GM18861 (cell line): ENCODE measurements around the gene HAS3.
"Not testable (repeated sequence)": the region's sequence is repeated elsewhere in the genome, so short reads cannot be mapped to it uniquely, and the experiment has no call there.

Experiments
- ATAC-seq: cut with Tn5 transposase; IDR thresholded peaks from one replicate; pipeline ENCODE4 v1.9.1; 2021; ENCODE audit not compliant: unreplicated experiment

Gene HAS3

GRCh38 chr16:69115837-69116236, 10.4 kb downstream of the HAS3 start:
- ATAC-seq: no peak

DNA sequence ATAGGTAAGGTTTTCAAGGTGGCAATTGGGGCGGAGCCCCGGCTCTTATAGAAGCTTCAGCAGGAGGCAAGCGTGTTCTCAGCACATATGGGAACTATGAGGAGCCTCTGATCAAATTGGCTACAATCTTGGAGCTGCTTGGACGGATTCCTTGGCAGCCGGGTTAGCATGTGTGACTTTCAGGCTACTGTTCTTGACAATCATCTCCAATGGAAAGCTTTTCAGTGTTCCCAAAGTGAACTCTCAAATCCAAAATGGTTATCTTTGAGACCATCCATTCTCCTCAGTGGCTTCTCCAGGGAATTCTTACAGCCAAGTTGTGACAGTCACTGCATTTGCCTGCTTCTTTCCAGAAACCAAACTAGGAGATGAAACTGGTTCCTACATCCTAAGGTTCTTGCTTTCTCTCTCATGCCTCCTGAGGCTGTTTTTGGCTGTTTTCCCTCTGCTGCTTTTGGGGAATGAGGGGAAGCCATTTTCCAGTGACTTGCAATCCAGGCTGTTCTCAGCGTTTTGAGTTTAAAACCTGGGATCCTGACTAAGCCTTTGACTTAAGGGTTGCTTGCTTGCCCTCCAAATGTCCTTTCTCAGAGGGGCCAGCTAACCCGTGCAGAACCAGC, 10.9 kb downstream of the HAS3 start:
- ATAC-seq: no peak

- ATAC-seq: no peak
These were observed 11.5 kb downstream of the HAS3 start for GRCh38 chr16:69116906-69117305.

GRCh38 chr16:69118468-69118867, 13.0 kb downstream of the HAS3 start:
- ATAC-seq: no peak

- no peak for ATAC-seq
These were observed 13.5 kb downstream of the HAS3 start for GRCh38 chr16:69118994-69119393.

DNA sequence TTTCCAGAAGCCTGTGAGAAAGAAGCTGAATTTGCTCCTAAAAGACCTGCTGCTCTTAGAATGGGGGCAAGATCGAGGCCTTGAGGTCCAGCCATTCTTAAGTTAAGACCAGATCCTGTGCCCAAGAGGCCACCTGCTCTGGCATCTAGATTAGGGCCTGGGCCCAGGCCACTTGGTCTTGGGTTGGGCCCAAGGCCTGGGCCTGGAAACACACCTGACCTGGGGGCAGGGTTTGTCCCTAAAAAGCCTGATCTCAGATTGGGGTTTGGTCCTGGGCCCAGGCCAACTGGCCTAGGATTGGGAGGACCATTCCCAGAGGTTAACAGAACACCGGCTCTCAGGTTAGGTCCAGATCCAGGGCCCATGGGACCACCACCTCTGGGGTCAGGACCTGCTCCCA, 14.1 kb downstream of the HAS3 start:
- ATAC-seq: no peak

DNA sequence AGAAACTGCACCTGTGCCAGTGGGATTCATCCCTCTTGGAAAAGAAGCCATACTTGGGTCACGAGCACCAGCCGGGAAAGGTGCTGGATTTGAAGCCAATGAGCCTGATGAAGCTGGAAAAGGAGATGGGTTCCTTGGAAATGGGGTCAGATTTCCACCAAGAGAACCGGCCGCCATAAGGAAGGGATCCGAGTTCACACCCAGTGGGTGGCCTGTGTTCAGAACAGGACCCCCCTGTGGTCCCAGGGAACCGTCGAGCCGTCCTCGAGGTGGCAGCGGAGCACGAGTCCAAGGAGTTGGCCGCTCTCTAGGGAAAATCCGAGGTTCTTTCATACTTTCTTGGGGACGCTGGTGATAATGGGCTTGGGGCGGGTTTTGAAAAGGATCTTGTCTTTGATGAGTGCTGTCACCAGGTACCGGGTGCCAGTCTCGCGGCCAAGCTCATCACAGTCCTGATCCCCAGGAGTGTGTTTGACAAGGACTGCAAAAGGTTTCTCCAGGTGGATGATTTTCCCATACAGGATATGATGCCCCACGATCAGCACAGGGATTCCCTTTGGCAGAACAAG, 14.7 kb downstream of the HAS3 start:
- no peak for ATAC-seq

GRCh38 chr16:69123910-69124309, 18.5 kb downstream of the HAS3 start:
- ATAC-seq: no peak

DNA sequence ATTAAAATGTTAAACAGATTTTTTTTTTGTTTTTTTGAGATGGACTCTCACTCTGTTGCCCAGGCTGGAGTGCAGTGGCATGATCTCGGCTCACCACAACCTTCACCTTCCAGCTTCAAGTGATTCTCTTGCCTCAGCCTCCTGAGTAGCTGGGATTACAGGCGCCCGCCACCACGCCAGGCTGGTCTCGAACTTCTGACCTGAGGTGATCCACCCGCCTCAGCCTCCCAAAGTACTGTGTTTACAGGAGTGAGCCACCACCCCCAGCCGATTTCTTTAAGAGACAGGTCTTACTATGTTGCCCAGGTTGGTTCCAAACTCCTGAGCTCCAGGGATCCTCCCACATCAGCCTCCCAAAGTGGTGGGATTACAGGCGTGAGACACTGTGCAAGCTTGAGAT, 19.0 kb downstream of the HAS3 start:
- ATAC-seq: not testable (repeated sequence)

GRCh38 chr16:69124961-69125360, 19.5 kb downstream of the HAS3 start:
- not testable (repeated sequence) for ATAC-seq

- ATAC-seq: no peak
These were observed 20.8 kb downstream of the HAS3 start for GRCh38 chr16:69126221-69126620.

DNA sequence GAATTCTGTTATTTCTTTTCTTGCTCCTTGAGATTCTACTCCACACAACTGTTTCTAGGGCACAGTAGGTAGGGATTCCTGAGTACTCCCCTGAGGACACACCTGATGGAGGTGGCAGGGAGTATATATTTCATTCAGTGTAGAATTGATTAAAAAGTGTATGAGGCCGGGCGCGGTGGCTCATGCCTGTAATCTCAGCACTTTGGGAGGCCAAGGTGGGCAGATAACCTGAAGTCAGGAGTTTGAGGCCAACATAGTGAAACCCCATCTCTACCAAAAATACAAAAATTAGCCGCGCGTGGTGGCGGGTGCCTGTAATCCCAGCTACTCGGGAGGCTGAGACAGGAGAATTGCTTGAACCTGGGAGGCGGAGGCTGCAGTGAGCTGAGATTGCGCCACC, 21.3 kb downstream of the HAS3 start:
- not testable (repeated sequence) for ATAC-seq

- ATAC-seq: no peak
These were observed 22.6 kb downstream of the HAS3 start for GRCh38 chr16:69127966-69128510.

DNA sequence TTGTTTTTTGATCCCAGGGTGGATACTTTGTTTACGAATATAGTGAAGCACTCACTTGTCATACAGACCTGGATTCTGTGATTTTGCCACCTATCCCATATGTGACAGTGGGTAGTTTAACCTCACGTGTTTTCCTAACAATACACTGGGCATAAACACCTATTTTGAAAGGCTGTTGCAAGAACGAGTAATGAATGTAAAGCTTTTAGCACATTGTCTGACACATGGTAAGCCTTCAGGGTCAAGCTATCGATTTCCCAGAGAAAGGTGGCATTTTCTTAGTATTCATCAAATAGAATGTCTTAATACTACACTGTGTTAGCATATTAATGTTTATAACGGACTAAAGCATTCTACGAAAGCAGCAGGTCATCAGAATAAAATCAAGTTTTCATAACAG, 25.0 kb downstream of the HAS3 start:
- ATAC-seq: no peak

GRCh38 chr16:69131167-69131838, 25.9 kb downstream of the HAS3 start:
- no peak for ATAC-seq

DNA sequence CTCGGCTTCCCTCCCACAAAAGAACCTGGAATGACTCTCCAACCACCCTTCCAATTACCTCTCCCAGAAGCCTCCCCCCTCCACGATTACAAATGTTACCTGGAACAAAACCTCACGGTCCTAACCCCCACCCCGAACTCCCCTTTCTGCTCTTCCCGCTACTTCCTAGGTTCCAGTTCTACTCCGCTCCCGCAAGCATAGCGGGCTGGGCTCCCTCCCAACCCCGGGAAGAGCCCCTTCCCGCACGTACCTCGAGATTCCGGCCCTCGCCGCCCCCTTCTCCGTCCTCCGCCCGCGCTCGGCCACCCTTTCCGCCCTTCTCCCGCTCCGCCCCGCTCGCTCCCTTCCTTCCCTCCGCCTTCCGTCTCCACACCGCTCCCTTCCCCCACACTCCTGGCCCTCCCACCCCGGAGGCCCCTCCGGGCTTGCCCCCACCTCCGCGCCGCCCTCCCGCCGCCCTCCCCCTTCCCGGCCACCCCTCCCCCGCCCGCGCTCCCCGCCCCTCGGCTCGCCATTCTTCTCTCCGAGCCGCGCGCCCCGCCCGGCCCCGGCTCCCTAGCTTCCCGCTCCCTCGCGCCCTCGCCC, 26.5 kb downstream of the HAS3 start:
- ATAC-seq: no peak

DNA sequence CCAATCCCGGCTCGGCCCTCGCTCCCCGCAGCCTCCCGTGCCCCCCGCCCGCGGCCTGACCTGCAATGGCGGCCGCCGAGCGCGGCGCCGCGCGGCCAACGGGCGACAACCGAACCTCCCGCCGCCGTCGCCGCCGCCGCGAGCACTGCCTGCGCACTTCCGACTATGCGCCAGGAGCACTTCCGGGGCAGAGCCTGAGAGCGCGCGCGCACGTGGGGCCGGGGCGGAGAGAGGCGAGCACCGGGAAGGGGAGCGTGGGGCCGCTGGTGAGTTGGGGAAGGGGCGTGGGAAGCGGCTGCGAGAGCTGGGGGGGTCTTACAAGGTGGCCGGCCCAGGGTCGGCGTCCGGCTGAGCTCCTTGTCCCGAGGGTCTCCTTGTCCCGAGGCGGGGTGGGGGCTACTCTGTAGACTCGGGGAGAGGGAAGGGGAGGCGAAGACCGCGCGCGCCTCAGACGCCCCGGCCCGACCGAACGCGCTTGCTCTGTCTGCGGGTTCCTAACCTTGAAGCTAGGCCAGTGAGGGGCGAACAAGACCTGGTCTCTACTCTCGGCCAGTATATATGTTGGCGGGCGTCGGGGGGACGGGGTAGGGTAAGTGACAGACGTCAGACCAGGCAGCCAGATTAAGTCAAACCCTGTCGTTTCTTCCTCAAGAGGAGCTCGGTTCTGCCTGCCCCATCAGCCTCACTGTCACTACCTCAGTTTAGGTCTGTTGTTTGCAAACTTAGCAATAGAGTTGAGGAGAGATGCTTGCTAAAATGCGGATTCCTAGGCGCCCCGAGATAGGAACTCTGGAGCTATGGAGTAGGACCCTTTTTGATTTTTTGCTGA, 27.2 kb downstream of the HAS3 start, which contains the start of the genes CHTF8 and UTP4:
TSS of gene CHTF8 (minus strand) at position 165 of the 829 bp plus-strand sequence. CDS start 11,130 bp downstream, outside the sequence.
TSS of gene UTP4 (plus strand) at position 226 of the 829 bp plus-strand sequence. CDS start 811 bp downstream, outside the sequence.
- peak; percentile 77 for ATAC-seq

GRCh38 chr16:69133373-69133954, 28.0 kb downstream of the HAS3 start:
- no peak for ATAC-seq

DNA sequence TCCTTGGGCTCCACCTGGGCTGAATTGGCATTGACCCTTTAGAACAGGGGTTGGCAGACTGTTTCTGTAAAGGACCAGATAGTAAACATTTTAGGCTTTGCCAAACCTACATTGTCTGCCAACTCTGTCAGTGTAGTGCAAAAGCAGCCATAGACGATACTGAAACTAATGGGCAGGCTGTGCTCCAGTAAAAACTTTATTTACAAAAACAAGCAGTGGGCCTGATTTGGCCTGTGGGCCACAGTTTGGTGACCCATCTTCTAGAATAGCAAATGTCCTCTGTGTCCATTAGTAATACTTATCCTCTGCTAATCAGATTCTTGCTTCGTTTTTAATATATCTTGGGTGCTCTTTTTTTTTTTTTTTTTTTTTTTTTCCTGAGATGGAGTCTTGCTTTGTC, 33.2 kb downstream of the HAS3 start:
- no peak for ATAC-seq

DNA sequence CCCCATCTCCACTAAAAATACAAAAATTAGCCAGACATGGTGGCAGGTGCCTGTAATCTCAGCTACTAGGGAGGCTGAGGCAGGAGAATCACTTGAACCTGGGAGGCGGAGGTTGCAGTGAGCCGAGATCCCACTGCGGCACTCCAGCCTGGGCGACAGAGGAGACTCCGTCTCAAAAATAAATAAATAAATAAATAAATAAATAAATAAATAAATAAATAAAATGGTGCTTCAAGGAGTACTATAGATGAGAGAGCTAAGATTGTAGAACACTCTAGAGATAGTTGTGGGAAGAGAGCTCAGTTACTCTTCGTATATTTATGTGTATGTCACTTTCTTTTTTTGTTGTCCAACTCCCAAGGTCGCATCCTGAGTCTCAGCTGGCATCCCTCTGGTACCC, 34.0 kb downstream of the HAS3 start:
- ATAC-seq: not testable (repeated sequence)
